HuH-7.5 (cell line): ENCODE data around the gene AFAP1L1.
A peak's percentile ranks its signal among the peaks of the same experiment; 100 is the strongest.
"Not testable (repeated sequence)": the region's sequence is repeated elsewhere in the genome, so short reads cannot be mapped to it uniquely, and the experiment has no call there.

Experiments
- DNase-seq: peaks from one replicate; pipeline ENCODE4 v3.0.0; 2011; ENCODE audit warnings: low spot score

AFAP1L1 gene

DNA sequence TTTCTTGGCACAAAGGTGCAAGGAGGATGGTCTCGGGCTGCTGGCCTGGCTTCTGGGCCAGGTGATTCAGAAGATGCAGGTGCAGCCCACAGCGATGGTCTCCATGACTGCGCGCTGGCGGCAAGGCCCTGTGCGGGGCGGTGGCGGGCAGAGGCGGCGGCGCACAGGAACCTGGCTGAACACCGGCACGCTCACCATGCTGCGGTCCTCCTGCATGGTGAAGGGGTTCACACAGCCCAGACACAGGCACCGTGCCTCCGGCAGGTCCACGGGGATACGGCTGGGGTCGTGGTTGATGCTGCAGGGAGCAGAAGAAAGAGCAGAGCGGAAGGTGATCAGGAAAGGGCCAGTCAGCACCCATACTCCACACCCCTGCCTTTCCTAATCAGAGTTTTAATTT, 102.6 kb downstream of the AFAP1L1 start:
- DNase-seq: no peak

DNA sequence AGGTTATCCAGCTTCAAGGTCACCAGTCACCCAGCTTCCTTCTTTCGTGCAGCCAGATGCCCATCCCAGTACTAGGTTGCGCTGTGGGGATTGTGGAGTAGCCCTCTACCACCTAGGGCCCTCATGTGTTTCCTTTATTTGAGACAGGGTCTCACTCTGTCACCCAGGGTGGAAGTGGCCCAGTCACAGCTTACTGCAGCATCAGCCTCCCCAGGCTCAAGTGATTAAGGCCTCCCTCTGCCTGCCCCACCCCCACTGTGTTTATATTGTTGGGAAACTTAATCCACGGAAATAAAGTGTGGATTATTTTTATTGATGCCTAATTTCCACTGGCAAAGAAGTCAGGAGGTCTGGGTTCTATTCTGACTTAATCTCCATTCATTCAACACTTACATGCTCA, 103.1 kb downstream of the AFAP1L1 start:
- DNase-seq: no peak

DNA sequence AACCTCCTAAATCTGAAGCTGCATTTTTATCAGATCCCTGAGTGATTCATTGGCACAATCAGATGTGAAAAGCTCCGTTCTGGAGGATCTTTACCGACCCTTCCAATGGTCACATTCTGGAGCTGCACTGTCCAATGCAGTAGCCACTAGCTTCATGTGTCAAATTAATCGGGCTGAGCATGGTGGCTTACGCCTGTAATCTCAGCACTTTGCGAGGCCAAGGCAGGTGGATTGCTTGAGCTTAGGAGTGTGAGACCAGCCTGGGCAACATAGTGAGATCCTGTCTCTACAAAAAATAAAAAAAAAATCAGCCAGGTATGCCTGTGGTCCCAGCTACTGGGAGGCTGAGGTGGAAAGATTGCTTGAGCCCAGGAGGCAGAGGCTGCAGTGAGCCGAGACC, 103.8 kb downstream of the AFAP1L1 start:
- no peak for DNase-seq

DNA sequence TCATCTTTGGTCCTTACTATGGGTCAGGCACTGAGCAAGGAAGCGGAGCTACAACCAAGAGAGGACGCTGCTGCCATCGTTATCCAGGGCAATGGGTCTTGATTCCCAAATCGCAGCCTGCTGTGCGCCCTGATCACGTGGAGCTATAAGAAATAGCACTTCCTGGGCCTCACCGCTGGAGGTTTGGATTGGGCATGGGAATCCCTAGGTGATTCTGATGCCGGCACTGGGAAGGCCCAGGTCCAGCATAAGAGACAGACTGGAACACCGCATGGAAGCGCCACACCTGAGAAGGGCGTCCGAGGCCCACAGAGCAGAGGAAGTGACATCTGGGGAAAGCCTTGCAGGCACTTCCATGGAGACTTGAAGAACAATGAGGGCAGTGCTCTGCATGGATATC, 104.4 kb downstream of the AFAP1L1 start:
- DNase-seq: no peak

DNA sequence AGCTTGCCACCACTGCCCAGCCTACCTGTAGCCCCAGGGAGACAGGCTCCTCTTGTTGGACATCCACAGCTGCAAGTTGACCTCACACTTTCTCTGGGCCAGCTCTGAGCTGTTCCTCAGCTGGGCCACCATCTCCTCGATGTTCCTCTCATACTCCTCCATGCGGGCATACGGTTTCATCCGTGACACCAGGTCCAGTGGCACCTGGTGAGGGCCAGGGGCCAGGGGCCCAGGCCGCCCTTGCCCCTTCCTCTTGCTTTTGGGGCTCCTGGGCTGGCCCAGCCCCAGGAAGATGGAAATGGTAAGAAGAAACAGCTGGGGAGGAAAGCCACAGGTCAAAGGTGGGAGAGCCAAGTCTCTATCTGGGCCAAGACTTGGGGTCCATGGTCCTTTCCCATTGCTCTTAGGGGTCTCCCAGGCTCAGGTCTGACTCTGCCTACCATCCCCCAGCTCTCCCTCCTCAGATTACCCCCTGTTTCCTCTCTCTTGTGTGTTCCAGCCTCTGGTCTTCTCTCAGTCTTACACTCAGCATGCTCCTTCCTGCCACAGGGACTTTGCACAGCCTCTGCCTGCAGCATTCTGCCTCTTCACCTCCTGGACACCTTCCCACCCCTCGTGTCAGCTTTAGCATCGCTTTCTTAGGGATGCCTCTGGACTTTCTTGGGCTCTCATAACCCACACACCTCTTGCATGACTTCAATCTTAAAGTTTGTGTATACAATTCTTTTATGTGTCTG, 105.2 kb downstream of the AFAP1L1 start:
- DNase-seq: no peak

DNA sequence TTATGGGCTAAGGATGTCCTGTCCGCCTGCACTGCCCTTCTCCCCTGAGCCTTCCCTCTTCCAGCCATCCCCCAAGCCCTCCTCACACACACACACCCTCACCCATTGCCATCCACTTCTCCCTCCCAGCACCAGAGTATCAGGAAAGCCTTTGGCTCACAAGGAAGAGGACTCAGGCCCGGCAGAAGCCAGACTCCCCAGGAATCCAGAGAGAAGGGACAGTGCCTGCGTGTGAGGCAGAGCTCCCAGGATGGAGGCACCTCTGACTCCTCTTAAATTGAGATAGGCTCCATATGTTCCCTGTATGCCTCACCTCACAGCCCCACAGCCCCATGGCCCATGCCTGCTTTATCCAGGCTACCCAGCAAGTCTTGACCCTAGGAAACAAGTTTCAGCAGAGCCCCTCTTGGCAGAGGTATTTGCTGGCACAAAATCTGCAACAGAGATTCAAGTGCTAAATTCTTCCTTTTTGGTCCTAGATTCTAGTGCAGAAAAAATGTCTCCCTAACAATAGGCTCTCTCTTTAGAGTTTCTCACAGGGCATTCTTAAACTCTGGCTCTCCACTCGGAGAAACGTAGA, 106.7 kb downstream of the AFAP1L1 start:
- no peak for DNase-seq

DNA sequence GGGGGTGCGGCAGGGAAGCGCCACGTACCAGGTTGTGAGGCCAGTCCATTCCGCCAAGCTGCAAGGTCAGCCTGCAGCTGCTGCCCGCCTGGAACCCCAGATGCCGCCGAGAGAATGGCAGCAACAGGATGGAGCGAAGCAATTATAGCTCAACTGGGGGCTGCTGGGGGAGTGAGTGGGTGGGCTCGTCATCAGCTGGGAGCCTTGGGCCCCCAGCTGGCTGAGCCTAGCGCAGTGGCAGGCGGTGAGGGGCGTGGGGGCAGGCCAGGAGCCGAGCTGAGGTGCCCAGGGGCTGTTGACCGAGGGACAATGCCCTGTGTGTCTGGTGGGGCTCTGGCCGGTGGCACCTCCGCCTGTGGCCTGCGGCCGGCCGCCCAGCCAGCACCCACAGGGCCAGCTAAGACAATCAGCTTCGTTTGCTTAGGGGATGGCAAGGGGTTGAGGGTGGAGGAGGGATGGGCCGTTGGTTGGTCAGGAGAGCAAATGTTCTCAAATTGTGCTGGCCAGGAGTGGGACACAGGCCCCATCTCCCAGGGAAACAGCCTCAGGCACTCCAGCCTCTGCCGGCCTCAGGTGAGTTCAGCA, 107.6 kb downstream of the AFAP1L1 start, which contains the start of gene IL17B:
Gene IL17B (minus strand): TSS at position 116 of the 585 bp plus-strand sequence. CDS start 67 bp downstream, at position 49.
- DNase-seq: no peak

DNA sequence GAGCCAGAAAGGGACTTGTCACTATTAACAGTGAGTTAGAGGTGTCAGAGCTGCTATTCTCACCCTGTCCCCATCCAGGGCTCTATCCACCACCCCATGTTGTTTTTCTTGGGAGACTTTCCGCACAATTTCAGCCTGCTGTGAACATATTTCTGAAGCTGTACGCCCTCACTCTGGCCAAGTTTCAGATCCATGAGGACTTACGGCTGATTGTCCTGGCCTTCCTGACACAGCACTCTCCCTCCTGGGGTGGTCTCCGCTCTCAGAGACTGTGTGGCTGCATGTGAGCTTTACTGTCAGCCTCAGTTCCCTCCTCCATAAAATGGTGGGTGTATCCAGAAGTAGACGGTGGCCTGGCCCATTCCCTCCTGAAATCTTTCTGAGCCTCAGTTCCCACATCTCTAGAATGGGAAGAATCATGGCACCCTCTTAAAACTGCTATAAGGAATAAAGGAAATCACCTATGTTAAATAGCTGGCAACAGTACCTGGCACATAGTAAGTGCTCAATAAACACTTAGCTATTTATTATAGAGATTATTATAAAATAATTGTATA, 108.2 kb downstream of the AFAP1L1 start:
- no peak for DNase-seq

DNA sequence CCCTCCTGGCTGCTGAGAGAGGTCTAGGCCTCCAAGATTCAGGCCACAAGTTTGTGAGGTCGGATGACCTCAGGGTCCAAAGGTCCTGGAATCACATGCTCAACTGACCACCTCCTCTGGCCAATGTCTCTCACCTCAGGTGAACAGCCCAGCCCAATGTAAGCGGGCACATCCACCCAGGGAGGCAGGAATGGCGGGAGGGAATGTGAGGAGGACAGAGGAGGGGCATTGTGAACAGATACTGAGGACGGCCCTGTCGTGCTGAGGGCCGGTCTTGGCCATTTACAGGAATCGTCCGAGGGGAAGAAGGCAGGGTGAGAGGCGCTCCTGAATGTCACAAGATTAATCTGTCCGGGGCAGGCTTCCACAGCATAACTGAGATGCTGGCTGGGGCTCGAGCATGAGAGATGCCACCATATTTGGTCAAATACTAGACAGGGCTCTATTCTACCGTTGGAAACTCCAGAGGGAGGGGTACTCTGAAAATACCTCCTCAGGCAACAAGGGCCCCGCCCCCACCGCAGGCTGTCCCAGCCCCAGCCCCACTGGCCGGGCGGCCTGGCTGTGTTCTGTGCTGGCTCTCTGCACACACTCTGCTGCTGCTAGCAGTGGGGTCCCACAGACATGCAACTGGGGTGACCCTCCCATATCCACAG, 108.9 kb downstream of the AFAP1L1 start:
- DNase-seq: peak; percentile 59

DNA sequence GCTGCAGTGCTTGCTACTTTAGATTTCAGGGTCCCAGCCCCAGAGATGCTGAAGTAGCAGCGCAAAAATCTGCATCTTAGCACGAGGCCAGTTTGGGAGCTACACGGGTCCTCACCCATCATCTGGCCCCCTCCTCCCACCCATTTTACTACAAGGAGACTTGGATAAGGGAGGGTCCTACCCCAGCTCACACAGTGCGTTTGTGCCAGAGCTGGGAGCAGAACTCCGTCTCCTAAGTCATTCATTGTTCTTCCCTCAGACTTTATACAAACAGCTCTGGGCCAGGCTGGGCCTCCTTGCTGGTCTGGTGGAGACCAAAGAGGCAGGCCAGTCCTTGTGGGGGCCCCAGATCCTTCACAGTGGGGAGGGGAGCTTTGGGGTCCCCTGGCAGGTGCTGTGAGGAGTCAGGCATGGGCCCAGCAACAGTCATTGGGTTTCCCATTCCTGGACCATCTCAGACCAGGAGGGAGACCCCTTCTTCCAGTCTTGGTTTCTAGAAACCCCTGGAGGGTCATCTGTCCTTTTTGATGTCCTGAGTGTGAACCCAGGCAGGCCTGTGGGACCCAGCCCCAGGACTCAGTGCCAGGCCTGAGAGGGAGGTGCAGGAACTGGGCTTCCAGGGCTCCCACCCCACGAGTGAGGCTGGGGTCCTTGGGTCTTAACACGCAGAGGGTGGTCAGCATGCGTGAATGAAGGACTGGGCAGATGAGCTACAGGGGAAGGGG, 109.8 kb downstream of the AFAP1L1 start:
- DNase-seq: no peak

DNA sequence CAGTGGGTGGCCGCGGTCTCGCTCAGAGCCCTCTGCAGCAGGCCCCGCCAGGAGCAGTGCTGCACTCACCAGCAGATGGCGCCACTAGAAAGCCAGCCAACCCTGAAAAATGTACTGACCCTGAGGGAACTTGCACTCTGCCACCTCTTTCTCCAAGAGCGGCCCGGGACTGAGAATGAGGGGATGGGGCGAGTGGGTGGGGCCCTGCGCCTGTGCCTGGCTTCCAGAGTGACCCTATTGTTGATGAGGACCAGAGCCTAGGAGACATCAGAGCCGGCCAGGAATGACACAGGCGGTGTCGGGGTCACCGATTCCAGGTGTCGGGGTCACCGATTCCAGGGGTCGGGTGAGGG, 110.3 kb downstream of the AFAP1L1 start:
- DNase-seq: peak; percentile 93

DNA sequence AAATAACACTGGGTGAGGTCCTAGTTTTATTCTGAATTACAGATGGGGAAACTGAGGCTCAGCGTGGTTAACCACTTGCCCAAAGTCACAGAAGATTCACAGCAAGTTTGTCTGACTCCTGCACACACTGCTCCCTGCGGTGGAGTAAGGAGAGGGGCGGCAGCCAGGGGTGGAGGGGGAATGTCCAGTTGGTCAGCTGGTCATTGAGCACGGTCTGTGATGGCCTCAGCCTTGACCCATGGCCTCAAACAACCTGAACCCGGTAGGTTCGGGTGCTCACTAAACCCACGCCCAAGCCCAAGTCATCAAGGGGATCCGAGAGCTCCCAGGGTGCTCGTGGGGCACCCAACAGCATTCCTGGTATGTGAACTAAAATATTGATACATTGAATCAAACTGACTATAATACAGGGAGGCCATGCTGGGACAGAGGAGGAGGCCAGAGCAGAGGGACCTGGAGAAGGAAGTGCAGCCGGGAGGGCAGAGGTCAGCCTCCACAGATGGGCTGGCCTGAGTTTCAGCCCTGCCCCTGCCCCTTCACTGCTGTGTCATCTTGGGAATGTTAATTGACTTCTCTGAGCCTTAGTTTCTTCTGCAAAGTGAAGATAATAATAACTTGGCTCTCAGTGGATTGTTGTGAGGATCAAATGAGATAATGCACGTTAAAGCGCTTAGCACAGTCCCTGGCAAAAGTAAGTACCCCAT, 111.0 kb downstream of the AFAP1L1 start:
- DNase-seq: no peak

DNA sequence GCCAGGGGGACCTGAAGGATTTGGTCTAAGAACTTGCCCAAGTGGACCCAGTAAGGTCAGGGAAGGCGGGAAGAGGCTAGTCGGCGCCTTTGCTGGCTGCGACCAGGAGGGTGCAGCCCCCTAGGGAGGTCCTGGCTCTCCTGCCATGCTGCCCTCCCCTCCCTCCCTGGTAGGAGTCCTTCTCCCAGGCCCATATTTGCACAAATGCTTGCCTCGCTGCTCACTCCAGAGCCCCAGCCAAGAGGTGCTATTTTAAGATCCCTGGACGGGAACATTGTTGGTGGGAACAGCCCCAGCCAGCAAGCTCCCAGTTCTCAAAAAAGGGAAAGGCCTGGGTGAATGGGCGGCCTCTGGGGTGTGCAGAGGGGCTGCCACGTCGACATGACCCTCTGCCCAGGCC, 111.7 kb downstream of the AFAP1L1 start:
- no peak for DNase-seq

DNA sequence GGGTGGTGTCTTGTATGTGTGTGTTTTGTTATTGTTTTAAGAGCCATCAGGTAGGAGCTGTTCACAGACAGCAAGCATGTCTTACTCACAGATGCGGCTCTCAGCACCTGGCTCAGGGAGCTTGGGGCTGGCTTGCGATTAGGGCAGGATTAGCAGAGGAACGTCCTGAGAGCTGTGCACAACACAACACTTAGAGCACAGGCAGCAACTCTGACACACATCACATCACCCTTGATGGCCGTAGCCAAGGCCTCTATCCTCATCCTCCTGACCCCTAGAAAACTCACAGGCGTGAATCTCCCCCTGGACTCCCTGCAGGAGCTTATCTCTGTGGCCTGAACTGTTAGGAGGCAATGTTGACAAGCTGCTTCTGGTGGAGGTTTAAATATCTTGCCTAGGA, 114.5 kb downstream of the AFAP1L1 start:
- DNase-seq: no peak

DNA sequence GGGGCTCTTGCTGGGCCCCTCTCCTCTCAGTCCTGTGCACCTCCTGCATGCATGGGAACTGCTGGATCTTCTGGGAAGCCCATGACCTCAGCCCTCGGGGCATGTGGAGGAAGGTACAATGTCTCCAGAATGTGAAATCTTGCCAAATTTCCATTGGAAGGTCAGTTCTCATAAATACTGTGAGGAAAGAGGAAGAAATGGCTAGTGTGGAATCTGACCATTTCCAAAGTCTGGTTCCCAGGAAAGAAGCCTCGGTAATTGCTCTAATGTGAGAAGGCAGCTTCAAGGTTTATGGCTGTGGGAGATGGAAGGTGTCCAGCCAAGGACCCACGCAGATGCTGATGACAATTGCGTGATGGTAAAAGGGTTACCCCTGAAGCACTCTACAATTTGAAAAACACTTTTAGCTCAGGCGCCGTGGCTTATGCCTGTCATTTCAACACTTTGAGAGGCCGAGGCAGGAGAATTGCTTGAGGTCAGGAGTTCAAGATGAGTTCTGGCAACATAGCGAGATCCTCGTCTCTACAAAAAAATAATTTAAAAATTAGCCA, 115.5 kb downstream of the AFAP1L1 start:
- DNase-seq: no peak

DNA sequence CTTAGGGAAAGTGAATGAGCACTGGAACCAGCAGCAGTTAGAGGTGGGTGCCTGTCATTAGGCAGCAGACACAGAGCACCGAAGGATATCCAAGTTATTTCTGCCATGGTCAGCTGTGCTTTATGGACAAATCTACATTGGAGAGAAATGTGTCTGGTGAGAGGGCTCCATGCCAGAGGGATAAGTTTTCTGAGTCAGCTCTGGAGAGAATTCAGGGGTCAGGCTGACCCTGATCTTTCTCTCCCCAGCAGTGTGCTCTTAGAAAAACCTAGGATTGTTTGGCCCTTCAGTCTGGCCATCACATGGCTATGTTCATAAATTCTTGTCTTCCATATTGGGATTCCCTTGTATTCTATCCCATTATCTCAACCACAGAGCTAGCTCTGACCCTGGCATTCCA, 116.3 kb downstream of the AFAP1L1 start:
- no peak for DNase-seq

DNA sequence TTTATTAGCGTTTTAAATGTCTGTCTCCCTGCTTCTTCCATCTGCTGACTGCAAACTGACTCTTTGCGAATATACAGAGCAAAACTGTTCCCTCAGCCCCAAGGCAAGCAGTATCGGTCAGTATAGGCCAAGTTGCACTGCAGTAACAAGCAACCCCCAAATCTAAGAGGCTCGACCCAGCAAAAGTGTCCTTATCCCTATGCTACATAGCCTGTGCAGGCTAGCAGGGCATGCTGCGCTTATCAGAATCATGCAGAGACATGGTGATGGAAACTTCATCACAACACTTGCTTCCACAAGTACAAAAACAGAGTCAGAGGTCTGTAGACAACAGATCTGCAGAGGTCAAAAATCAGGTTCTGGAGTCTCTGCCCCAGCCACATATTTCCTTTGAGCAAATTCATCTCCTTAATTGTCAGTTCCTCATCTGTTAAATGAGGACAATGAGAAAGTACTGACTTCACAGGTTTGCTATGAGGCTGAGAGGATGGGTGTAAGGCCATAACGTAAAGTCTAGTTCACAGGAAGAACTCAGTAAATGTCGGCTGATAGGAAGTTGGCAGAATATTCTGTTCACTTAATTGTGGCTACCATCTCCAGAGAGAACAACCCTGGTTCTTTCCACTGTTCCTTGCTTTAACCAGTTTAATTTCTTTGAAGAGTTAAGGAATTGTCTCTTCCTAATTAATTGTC, 117.0 kb downstream of the AFAP1L1 start:
- no peak for DNase-seq

DNA sequence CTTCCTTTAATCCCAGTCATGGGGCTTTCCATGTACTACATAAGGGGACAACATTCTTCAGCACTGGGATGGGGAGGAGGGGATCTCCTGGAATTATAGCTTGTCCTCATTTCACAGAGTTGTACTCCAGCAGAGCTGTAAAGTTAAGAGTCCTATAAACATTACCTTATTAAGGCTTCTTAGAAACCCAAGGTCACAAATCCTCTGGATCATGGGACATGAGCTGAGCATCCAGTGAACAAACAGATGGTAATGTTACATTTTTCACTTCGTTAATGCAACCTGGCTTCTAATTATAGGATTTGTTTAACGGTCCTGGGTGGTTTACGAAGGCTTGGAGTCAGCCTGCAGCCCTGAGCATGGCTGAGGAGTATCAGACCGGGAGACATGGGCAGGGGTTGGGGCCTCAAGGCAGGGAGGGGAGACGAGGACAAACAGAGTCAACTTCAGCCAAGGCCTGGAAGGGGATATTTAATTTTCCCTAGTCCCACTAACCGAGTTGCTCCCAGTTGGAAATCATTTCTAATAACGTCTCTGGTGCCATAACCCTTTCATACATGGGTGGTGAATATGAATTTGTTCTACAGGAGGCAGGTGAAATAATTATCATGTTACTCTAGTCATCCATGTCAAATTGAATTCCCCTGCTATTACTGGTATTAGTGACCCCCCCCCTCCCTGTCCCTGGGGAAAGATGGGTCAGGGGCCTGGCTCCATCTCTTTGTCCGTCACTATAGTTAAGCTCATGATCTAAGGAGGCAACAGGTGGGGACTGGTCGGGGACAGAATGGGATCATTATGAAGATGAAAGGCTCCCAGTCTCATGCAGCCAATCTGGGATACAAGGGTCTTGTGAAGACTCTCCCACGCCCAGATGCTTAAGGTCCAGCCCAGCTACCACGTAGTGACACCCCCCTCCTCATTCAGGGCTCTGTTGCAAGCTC, 118.2 kb downstream of the AFAP1L1 start:
- DNase-seq: no peak

DNA sequence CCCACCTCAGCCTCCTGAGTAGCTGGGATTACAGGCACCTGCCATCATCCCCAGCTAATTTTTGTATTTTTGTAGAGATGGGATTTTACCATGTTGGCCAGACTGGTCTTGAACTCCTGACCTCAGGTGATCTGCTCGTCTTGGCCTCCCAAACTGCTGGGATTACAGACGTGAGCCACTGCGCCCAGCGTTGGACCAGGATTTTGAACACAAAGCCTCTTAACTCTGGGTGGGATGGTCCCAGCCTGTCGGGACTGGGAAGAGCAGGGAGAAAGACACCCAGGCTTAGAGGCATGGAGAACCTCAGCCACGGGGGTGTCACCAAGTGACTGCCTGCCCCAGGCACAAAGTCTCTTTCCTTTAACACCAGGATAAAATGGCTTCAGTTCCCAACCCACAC, 119.4 kb downstream of the AFAP1L1 start:
- not testable (repeated sequence) for DNase-seq
